AG09309 (cell line): ENCODE results near the gene ASB3.
A peak's percentile ranks its signal among the peaks of the same experiment; 100 is the strongest.
"Not testable (repeated sequence)": the region's sequence is repeated elsewhere in the genome, so short reads cannot be mapped to it uniquely, and the experiment has no call there.

ENCODE experiments used
- DNase-seq: peaks from one replicate; pipeline ENCODE4 v3.0.0-alpha.2; 2010; ENCODE audit warnings: low read depth
- H3K4me3 ChIP-seq: 2 replicates; pipeline ENCODE4 v1.5.1; 2011; ENCODE audit warnings: mild to moderate bottlenecking, low read depth, low read length, moderate library complexity; ENCODE audit not compliant: control insufficient read depth
- TF ChIP-seq, protein P1 (sequence below): IDR thresholded peaks from 2 replicates; pipeline ENCODE4 v1.5.1; 2011; ENCODE audit warnings: mild to moderate bottlenecking, low read depth, low read length, inconsistent platforms; ENCODE audit not compliant: insufficient read depth, control insufficient read depth; ENCODE audit errors: missing control alignments

The ASB3 gene

DNA sequence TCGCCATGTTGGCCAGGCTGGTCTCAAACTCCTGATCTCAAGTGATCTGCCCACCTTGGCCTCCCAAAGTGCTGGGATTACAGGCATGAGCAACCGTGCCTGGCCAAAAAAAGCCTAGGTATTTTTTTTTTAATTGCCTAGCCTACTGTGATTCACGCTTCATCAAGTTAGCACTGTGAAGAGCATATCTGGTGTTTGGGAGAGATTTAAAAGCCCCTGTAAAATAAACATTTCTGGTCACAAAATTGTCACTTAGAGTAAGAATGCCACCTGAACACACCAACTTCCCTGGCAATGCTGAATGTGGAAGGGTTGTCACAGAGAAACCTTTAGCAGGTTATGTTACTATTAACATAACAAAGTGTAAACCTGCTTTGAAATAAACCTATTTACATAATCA is 58.8 kb downstream of the ASB3 start:
- H3K4me3 ChIP-seq = no peak overlapping the region
- DNase-seq = no peak
- TF ChIP-seq, protein P1, sequence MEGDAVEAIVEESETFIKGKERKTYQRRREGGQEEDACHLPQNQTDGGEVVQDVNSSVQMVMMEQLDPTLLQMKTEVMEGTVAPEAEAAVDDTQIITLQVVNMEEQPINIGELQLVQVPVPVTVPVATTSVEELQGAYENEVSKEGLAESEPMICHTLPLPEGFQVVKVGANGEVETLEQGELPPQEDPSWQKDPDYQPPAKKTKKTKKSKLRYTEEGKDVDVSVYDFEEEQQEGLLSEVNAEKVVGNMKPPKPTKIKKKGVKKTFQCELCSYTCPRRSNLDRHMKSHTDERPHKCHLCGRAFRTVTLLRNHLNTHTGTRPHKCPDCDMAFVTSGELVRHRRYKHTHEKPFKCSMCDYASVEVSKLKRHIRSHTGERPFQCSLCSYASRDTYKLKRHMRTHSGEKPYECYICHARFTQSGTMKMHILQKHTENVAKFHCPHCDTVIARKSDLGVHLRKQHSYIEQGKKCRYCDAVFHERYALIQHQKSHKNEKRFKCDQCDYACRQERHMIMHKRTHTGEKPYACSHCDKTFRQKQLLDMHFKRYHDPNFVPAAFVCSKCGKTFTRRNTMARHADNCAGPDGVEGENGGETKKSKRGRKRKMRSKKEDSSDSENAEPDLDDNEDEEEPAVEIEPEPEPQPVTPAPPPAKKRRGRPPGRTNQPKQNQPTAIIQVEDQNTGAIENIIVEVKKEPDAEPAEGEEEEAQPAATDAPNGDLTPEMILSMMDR = no peak

DNA sequence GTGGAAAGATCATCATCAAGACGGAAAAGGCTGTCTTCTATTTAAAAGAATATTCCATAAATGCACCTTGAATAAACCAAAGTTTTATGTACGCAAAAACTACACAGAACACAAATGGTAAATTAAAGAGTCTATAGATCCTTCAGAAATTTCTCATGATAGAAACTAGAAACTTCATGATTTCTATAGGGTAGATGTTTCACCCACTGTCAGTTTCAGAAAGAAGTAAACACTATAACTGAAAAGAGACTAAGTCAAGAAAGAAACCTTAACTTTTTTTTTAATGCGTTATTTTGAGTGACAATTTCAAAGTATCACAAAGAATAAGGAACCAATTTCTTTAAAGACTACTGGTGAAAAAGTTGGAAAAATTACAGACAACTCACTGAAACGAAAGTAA is 61.1 kb downstream of the ASB3 start:
- DNase-seq = no peak
- H3K4me3 ChIP-seq = no peak overlapping the region
- TF ChIP-seq, protein P1 = no peak

DNA sequence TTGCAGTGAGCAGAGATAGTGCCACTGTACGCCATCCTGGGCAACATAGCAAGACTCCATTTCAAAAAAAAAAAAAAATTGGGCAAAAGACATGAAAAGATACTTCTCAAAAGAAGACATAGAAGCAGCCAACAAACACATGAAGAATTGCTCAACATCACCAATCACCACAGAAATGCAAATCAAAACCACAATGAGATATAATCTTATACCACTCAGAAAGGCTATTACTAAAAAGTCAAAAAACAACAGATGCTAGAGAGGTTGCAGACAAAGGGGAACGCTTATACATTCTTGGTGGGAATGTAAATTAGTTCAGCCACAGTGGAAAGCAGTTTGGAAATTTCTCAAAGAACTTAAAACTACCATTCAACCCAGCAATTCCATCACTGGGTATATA is 62.2 kb downstream of the ASB3 start:
- TF ChIP-seq, protein P1 = no peak
- peak; percentile 55 for DNase-seq
- H3K4me3 ChIP-seq = no peak overlapping the region

DNA sequence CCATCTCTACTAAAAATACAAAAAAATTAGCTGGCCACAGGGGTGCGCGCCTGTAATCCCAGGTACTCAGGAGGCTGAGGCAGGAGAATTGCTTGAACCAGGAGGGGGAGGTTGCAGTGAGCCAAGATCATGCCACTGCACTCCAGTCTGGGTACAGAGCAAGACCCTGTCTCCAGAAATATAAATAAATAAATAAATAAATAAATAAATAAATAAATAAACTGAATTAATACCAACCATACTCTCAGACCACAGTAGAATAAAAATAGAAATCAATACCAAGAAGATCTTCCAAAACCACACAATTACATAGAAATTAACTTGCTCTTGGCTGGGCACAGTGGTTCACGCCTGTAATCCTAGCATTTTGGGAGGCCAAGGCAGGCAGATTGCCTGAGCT is 65.8 kb downstream of the ASB3 start:
- not testable (repeated sequence) for H3K4me3 ChIP-seq, DNase-seq

DNA sequence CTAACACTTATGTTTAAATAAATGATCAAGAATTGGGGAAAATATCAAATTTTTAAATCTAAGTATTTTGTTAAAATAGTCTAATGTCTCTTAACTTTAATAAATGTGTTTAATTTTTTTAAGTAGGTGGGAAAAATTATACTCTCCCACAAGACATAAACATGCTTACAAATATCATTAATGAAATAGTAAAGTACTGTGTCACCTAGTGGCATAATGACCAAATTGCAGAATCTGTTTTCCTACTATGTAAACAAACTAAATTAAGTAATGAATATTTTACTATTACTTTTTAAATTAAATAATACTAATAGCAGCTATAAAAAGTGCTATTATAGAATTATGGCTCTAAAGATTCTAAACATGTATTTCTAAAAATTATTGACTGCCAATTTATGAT is 71.2 kb downstream of the ASB3 start:
- H3K4me3 ChIP-seq = no peak overlapping the region
- no peak for DNase-seq
- TF ChIP-seq, protein P1 = peak; percentile 31

DNA sequence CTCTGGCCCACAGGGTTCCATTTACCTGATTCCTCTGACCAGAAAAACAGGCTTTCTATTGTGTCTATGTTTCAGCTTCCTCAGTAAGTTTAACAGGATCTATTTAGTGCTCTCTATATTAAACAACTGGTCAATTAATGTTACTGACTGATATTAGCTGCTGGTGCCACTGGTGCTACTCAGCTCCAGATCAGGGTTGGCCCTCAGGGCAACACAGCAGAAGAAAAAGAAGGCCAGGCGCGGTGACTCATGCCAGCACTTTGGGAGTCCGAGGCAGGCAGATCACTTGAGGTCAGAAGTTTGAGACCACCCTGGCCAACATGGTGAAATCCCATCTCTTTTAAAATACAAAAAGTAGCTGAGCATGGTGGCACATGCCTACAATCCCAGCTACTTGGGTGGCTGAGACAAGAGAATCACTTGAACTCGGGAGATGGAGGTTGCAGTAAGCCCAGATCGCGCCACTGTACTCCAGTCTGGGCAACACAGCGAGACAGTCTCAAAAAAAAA is 75.4 kb downstream of the ASB3 start:
- TF ChIP-seq, protein P1 = no peak
- H3K4me3 ChIP-seq = no peak overlapping the region
- DNase-seq = no peak

DNA sequence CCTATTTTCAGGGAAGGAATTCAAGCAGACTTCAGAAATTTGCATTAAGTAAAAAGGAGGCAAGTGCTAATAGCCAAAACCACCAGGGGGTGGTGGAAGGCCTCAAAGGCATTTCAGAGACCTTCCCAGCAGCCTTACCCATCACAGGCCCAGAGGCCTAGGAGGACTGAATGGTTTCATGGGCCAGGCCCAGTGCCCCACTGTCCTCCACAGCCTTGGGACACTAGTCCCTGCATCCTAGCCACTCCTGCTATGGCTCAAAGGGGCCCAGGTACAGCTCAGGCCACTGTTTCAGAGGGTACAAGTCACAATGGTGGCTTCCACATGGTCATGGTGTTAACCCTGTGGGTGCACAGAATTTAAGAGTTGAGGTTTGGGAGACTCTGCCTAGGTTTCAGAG is 77.8 kb downstream of the ASB3 start:
- H3K4me3 ChIP-seq = no peak overlapping the region
- TF ChIP-seq, protein P1 = no peak
- DNase-seq = no peak
